ENCODE measurements around the gene TBX20. TPM values are rescaled to one million over a fixed set of nuclear protein-coding genes. Genes with fewer than 3 reads are reported as not detected.

The TBX20 gene
- total RNA-seq, 1 donor from 2014 or later: not detected

- ATAC-seq: no peak
- intact Hi-C loops (cut with DNase I): no loop called here
- H3K4me3 ChIP-seq: no peak overlapping the region
- H3K9me3 ChIP-seq: no peaks in the 10 kb centered on the region
- no peaks in the 10 kb centered on the region for H3K36me3 ChIP-seq
- no peak for TF ChIP-seq CTCF (IDR thresholded peaks at IDR 0.05)
- H3K27ac ChIP-seq: no peak overlapping the region
- H3K4me1 ChIP-seq: peaks cover 4% of the 10 kb centered on the region
- peaks cover 100% of the 10 kb centered on the region for H3K27me3 ChIP-seq
- no peak for DNase-seq
These were observed 4.4 kb upstream of the TBX20 start for GRCh38 chr7:35258125-35258867.

- DNase-seq (no peak), ATAC-seq (no peak)
- intact Hi-C loops (cut with DNase I): no loop called here
- H3K4me1 ChIP-seq: peaks cover 5% of the 10 kb centered on the region
- no peak overlapping the region for H3K27ac ChIP-seq
- no peak overlapping the region for H3K4me3 ChIP-seq
- TF ChIP-seq CTCF (IDR thresholded peaks at IDR 0.05): no peak
- no peaks in the 10 kb centered on the region for H3K9me3 ChIP-seq
- no peaks in the 10 kb centered on the region for H3K36me3 ChIP-seq
- H3K27me3 ChIP-seq: peaks cover 100% of the 10 kb centered on the region
These were observed 3.6 kb upstream of the TBX20 start for GRCh38 chr7:35257251-35258124.

- Histone ChIP-seq H3K27ac (no peak overlapping the region), H3K36me3 (no peaks in the 10 kb centered on the region), H3K4me3 (no peak overlapping the region), H3K27me3 (peaks cover 100% of the 10 kb centered on the region), H3K4me1 (peaks cover 5% of the 10 kb centered on the region), H3K9me3 (no peaks in the 10 kb centered on the region)
- ATAC-seq (no peak), DNase-seq (no peak)
- TF ChIP-seq CTCF (IDR thresholded peaks at IDR 0.05): no peak
- intact Hi-C loops (cut with DNase I): no loop called here
These were observed 2.6 kb upstream of the TBX20 start for GRCh38 chr7:35256256-35257175.

GRCh38 chr7:35255443-35256255 is 1.7 kb upstream of the TBX20 start:
- no peak for DNase-seq
- Histone ChIP-seq H3K36me3 (no peaks in the 10 kb centered on the region), H3K4me1 (peaks cover 5% of the 10 kb centered on the region), H3K9me3 (no peaks in the 10 kb centered on the region), H3K27ac (no peak overlapping the region), H3K4me3 (no peak overlapping the region), H3K27me3 (peaks cover 100% of the 10 kb centered on the region)
- no peak for TF ChIP-seq CTCF (IDR thresholded peaks at IDR 0.05)
- intact Hi-C loops (cut with DNase I): no loop called here
- no peak for ATAC-seq

Data from upper lobe of right lung (tissue), 1 donor.